ENCODE data around the gene PNPLA3. TPM values are rescaled to one million over a fixed set of nuclear protein-coding genes. Genes with fewer than 3 reads are reported as not detected.
A peak's percentile ranks its signal among the peaks of the same experiment; 100 is the strongest.

Gene PNPLA3
- total RNA-seq (1 to 10 TPM in 1 of 2 donors, under 1 TPM in 1; 0.93 to 1.7 TPM), polyA plus RNA-seq (ENCODE audit: insufficient read depth, low read depth, low replicate concordance) (0.53 TPM)
- long read RNA-seq, donor 1, transcript PNPLA3-201 (9 exons, 2,805 nt): major isoform, 7 of 13 reads
- long read RNA-seq, donor 1, partial matches to known transcripts: 6 of 13 reads
- long read RNA-seq, donor 1, other reads (novel, unspliced or antisense): 0 of 13 reads
- long read RNA-seq, donor 2, partial matches to known transcripts: 0 of 2 reads
- long read RNA-seq, donor 2, other reads (novel, unspliced or antisense): 0 of 2 reads

- Histone ChIP-seq H3K27me3 (no peaks in the 10 kb centered on the region), H3K4me3 (peak within 1 kb of the TSS; percentile 44 to 74), H3K4me1 (peaks cover 6% of the 10 kb centered on the region), H3K36me3 (ENCODE audit: low read depth, missing control alignments) (no peaks in the 10 kb centered on the region), H3K27ac (no peak within 1 kb of the TSS), H3K9me3 (no peaks in the 10 kb centered on the region)
- intact Hi-C loops (cut with DNase I; ENCODE audit: low total_unique reads): no loop called here
- 1% methylated on average over 34 of the region's 100 CpGs; no CpG with 5 or more reads in 1 of the 2 donors for WGBS, 2 donors
- TF ChIP-seq CTCF (IDR thresholded peaks at IDR 0.05) (no peak), POLR2A (IDR thresholded peaks at IDR 0.05) (no peak)
- peak; percentile 96 for DNase-seq
These were observed at the start of gene PNPLA3 for GRCh38 chr22:43923631-43924464. Gene PNPLA3, plus strand, starts transcription at chr22:43923805. Its CDS starts 107 bp downstream, at chr22:43923912.

- H3K27me3 ChIP-seq: no peaks in the 10 kb centered on the region
- no peaks in the 10 kb centered on the region for H3K9me3 ChIP-seq
- H3K4me1 ChIP-seq: no peaks in the 10 kb centered on the region
- 64 to 86% methylated on average over 5 of the region's 5 CpGs for WGBS, 2 donors
- DNase-seq: no peak
- H3K4me3 ChIP-seq: no peak overlapping the region
- TF ChIP-seq POLR2A (IDR thresholded peaks at IDR 0.05) (no peak), CTCF (IDR thresholded peaks at IDR 0.05) (no peak)
- intact Hi-C loops (cut with DNase I; ENCODE audit: low total_unique reads): no loop called here
- no peaks in the 10 kb centered on the region for H3K36me3 ChIP-seq (ENCODE audit: low read depth, missing control alignments)
- no peak overlapping the region for H3K27ac ChIP-seq
These were observed 46.6 kb upstream of the PNPLA3 start for GRCh38 chr22:43876866-43877509.

- no peaks in the 10 kb centered on the region for H3K36me3 ChIP-seq (ENCODE audit: low read depth, missing control alignments)
- no peak overlapping the region for H3K27ac ChIP-seq
- DNase-seq: no peak
- no peaks in the 10 kb centered on the region for H3K9me3 ChIP-seq
- no peaks in the 10 kb centered on the region for H3K27me3 ChIP-seq
- intact Hi-C loops (cut with DNase I; ENCODE audit: low total_unique reads): no loop called here
- TF ChIP-seq POLR2A (IDR thresholded peaks at IDR 0.05) (no peak), CTCF (IDR thresholded peaks at IDR 0.05) (no peak)
- no peaks in the 10 kb centered on the region for H3K4me1 ChIP-seq
- 43 to 44% methylated on average over 12 of the region's 12 CpGs for WGBS, 2 donors
- no peak overlapping the region for H3K4me3 ChIP-seq
These were observed 45.4 kb upstream of the PNPLA3 start for GRCh38 chr22:43878079-43878795.

DNA sequence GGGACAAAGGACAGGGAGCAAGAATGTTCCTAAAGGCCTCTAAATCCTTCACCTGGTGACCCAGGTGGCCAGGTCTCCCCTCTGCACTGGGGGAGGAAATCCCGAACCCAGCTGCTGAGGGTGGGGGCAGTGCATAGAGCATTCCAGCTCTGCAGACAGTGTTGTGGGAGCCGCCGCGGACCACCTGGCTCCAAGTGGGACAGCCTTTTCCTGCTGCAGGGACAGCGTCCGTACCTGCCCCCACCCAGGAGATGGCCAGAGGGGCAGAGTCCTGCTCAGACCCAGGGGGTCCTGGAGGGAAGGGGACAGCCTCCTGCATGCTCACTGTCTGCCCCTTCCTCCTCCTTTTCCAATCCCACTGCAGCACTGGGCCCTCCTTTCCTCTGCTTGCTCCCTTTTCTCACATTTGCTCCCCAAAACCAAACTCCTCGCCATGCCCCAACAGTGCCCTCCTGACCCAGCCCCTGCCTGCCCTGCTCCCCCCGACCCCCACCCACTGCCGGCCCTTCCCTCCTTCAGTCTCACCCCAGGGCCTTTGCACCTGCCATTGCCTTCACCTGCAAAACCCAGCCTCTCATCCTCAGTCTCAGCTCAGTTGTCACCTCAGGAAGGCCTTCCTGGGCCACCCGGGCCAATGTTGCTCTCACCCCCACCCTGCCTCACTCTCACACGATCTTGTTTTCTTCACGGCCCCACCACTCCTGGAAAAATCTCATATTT lies 44.6 kb upstream of the PNPLA3 start:
- DNase-seq: no peak
- no peak overlapping the region for H3K4me3 ChIP-seq
- 80% methylated on average over 10 to 12 of the region's 12 CpGs for WGBS, 2 donors
- no peaks in the 10 kb centered on the region for H3K36me3 ChIP-seq (ENCODE audit: low read depth, missing control alignments)
- no peaks in the 10 kb centered on the region for H3K4me1 ChIP-seq
- H3K27ac ChIP-seq: no peak overlapping the region
- H3K9me3 ChIP-seq: no peaks in the 10 kb centered on the region
- no peaks in the 10 kb centered on the region for H3K27me3 ChIP-seq
- intact Hi-C loops (cut with DNase I; ENCODE audit: low total_unique reads): no loop called here
- TF ChIP-seq CTCF (IDR thresholded peaks at IDR 0.05): no peak
- TF ChIP-seq POLR2A (IDR thresholded peaks at IDR 0.05): no peak

Data from testis (tissue), 5 donors.